Measurements from ENCODE around the gene LRRC46. TPM values are rescaled to one million over a fixed set of nuclear protein-coding genes. Genes with fewer than 3 reads are reported as not detected.

LRRC46 gene
- total RNA-seq, 1 experiment from 2014 or later, result 0.44 TPM

DNA sequence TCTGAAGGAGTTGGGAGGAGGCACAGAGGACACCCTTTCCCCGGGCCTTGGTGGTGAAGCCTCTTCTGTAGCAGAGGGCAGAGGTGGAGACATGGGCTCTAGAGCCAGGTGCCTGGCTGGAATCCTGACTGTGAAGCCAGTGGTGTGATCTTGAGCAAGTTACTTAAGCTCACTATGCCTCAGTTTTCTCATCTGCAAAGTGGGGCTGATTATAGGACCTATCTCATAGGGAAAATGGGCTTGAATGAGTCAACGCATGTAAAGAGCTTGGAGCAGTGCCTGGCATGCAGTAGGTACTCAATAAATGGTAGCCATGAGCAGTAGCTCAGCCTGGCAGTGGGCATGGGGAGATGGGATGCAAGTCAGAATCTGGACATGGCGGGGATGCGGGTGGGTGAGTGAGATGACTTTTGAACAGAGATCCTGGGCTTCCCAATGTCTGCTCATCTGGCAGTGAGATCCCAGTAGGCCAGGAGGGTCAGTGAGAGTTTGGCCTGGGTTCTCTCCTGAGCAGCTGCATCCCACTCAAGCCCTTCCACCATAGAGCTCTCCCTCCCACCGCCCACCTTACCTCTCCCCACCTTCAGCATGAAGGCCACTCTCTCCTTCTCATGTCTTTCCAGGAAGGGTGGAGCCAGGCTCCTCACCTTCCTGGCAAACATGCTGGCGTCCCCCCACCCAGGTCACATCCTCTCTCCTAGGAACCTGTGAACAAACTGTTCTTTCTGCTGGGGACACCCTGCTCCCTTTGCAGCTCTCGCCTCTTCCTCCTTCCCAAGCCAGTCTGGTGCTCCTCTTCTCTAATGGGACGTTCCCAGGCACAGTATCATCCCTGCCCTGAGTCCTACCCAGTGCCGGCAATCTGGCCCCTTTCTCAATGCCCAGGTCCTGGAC is 51.5 kb downstream of the LRRC46 start:
- H2AFZ ChIP-seq (ENCODE audit: low read length), result no peak overlapping the region
- H3K27ac ChIP-seq (ENCODE audit: low read length), result no peak overlapping the region
- intact Hi-C loops (cut with micrococcal nuclease), result no loop called here
- ATAC-seq (no peak), DNase-seq (no peak)
- no peaks in the 10 kb centered on the region for H3K4me1 ChIP-seq (ENCODE audit: insufficient read depth, low read length)
- H3K9me2 ChIP-seq (replicated peaks; ENCODE audit: low read length), result no peaks in the 10 kb centered on the region
- H3K9ac ChIP-seq (ENCODE audit: low read length), result no peak overlapping the region
- no peaks in the 10 kb centered on the region for H3K27me3 ChIP-seq (ENCODE audit: low read length)
- H3K4me2 ChIP-seq (ENCODE audit: low read length), result no peak overlapping the region
- ChIA-PET POLR2A (ENCODE audit: unreplicated experiment) (no interaction called here), CTCF (interaction anchor here (0.5 kb wide), 1 partner anchor 288 kb away, joined by 3 read pairs; no protein-coding TSS in a partner anchor)
- TF ChIP-seq, protein P1, sequence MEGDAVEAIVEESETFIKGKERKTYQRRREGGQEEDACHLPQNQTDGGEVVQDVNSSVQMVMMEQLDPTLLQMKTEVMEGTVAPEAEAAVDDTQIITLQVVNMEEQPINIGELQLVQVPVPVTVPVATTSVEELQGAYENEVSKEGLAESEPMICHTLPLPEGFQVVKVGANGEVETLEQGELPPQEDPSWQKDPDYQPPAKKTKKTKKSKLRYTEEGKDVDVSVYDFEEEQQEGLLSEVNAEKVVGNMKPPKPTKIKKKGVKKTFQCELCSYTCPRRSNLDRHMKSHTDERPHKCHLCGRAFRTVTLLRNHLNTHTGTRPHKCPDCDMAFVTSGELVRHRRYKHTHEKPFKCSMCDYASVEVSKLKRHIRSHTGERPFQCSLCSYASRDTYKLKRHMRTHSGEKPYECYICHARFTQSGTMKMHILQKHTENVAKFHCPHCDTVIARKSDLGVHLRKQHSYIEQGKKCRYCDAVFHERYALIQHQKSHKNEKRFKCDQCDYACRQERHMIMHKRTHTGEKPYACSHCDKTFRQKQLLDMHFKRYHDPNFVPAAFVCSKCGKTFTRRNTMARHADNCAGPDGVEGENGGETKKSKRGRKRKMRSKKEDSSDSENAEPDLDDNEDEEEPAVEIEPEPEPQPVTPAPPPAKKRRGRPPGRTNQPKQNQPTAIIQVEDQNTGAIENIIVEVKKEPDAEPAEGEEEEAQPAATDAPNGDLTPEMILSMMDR (conservative IDR thresholded peaks at IDR 0.05; ENCODE audit: low read depth, low read length), result no peak
- TF ChIP-seq EZH2 (IDR thresholded peaks at IDR 0.05; ENCODE audit: low read length, unreplicated experiment), result no peak
- TF ChIP-seq EZH2phosphoT487 (IDR thresholded peaks at IDR 0.05; ENCODE audit: borderline replicate concordance, low read length), result no peak
- H4K20me1 ChIP-seq (ENCODE audit: low read length), result no peaks in the 10 kb centered on the region
- no peak overlapping the region for H3K4me3 ChIP-seq (ENCODE audit: low read length)
- H3K9me3 ChIP-seq (ENCODE audit: low read length), result no peaks in the 10 kb centered on the region
- H3F3A ChIP-seq (ENCODE audit: low read length, unreplicated experiment), result no peaks in the 10 kb centered on the region
- H3K36me3 ChIP-seq (ENCODE audit: low read depth, low read length), result no peaks in the 10 kb centered on the region
- no peaks in the 10 kb centered on the region for H3K79me2 ChIP-seq (ENCODE audit: low read length)
- BruUV-seq (replicated peaks), result no TSS peak

- Histone ChIP-seq H3K27ac (ENCODE audit: low read length) (no peak overlapping the region), H2AFZ (ENCODE audit: low read length) (no peak overlapping the region), H3K4me3 (ENCODE audit: low read length) (no peak overlapping the region), H3K4me1 (ENCODE audit: insufficient read depth, low read length) (no peaks in the 10 kb centered on the region), H3K27me3 (ENCODE audit: low read length) (no peaks in the 10 kb centered on the region), H4K20me1 (ENCODE audit: low read length) (no peaks in the 10 kb centered on the region), H3K4me2 (ENCODE audit: low read length) (no peak overlapping the region), H3F3A (ENCODE audit: low read length, unreplicated experiment) (no peaks in the 10 kb centered on the region), H3K9me2 (replicated peaks; ENCODE audit: low read length) (no peaks in the 10 kb centered on the region), H3K36me3 (ENCODE audit: low read depth, low read length) (no peaks in the 10 kb centered on the region), H3K79me2 (ENCODE audit: low read length) (no peaks in the 10 kb centered on the region), H3K9me3 (ENCODE audit: low read length) (no peaks in the 10 kb centered on the region), H3K9ac (ENCODE audit: low read length) (no peak overlapping the region)
- no peak for DNase-seq
- TF ChIP-seq EZH2 (IDR thresholded peaks at IDR 0.05; ENCODE audit: low read length, unreplicated experiment), result no peak
- TF ChIP-seq, protein P1 (conservative IDR thresholded peaks at IDR 0.05; ENCODE audit: low read depth, low read length), result no peak
- TF ChIP-seq EZH2phosphoT487 (IDR thresholded peaks at IDR 0.05; ENCODE audit: borderline replicate concordance, low read length), result no peak
- intact Hi-C loops (cut with micrococcal nuclease), result no loop called here
- ChIA-PET CTCF (no interaction called here), POLR2A (ENCODE audit: unreplicated experiment) (no interaction called here)
- no TSS peak for BruUV-seq (replicated peaks)
- no peak for ATAC-seq
These were observed 52.3 kb downstream of the LRRC46 start for GRCh38 chr17:47883589-47884426.

All from PC-3 (cell line).